ENCODE data around the gene SFRP2.

DNA sequence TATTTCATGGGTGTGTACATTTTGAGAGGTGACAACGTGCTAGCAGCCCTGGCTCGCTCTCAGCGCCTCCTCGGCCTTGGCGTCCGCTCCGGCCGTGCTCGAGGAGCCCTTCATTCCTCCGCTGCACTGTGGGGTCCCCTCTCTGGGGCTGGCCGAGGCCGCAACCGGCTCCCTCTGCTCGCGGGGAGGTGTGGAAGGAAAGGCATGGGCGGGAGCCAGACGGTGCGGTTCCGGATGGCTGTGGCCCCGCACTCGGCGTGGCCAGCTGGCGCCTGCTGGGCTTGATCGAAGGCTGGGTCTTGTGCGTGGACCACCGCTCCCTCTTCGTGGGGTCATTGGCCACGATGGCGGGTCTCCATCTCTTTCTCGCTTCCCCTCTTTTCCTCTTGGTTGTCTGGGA is 17.2 kb upstream of the SFRP2 start:
- TF ChIP-seq GATA3 (IDR thresholded peaks at IDR 0.05; ENCODE audit: low read depth, low read length) (no peak), GATA2 (IDR thresholded peaks at IDR 0.05; ENCODE audit: low read depth, low read length) (no peak)

All from SH-SY5Y (cell line).